ENCODE results near the gene LILRB2. TPM values are rescaled to one million over a fixed set of nuclear protein-coding genes. Genes with fewer than 3 reads are reported as not detected.
"Not testable (repeated sequence)": the region's sequence is repeated elsewhere in the genome, so short reads cannot be mapped to it uniquely, and the experiment has no call there.

LILRB2 gene
- polyA plus RNA-seq, 12 donors: 1.4 to 3.8 (median 1.8) TPM; not detected in 2

DNA sequence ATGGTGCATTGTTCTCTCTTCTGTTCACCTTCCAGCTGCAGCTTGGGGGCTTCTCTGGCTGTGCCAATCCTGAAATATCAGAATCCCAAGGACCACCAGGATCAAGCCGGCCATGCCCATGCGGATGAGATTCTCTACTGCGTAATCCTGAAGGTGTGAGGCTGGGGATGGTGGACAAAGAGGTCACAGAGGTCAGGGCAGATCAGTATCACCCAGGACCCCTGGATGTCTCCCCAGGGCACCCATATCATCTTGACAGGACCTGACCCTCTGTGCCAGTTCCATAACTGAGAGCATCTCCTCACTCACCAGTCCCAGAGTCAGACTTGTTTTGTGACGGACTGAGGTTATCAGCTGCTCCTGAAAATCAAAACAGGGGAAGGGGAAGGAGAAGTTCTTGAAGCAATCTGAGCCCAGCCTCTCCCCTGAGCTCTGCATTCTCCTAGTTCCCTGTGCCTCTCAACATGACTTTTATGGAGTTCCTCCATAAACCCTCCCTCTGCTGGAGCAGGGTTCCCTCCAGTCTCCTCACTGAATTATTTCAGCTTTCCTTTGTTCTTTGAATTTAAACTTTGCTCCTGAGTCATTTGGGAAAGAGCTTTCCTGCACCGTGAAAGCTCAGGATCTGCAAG lies 26.6 kb upstream of the LILRB2 start:
- no peak for DNase-seq

DNA sequence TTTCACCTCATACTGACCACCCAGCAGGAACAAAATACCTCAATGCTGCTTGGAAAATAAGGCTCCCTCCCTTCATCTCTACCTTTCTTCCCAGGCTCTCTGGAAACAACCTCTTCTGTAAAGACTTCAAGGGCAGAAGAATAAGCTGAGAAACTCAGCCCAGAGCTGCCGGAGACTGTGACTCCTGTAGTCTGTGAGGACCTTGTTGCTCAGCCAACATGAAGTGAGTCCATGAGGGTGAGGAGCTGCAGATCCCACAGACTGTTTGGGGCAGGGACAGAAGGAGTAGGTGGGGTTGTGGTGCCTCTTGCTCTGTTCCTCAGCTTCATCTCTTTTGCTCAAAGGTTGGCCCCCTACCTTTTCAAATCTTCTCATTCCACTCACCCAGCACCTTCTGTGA lies 24.2 kb upstream of the LILRB2 start:
- no peak for DNase-seq

DNA sequence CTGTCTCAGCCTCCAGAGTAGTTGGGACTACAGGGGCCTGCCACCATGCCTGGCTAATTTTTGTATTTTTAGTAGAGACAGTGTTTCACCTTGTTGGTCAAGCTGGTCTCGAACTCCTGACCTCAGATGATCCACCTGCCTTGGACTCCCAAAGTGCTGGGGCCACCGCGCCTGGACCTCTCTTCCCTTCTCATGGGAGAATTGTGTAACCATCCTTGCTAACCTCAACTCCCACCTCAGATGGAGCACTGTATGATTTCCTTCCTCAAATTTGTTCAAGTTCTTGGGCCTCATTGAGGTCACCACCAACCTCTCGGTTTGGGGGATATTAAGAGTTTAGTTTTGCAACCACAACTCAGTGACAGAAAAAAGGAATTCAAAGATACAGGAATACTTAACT lies 21.3 kb upstream of the LILRB2 start:
- DNase-seq: no peak

DNA sequence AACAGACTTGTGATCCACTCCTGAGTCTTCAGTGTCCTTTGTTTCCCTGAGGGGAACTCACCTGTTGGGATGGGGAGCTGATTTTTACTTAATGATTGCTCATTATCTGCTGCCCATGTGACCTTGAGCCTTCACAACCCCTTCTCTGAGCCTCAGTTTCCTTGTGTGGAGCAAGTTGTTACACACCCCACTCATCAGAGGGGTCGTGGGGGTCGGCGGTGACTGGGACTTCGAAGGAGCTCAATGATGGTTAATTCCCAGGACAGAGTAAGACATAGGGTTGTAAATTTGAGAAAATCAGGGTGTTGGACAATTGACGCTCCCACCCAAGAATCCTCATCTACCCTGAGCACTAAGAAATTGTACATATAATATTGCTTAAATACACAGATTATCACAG lies 18.6 kb upstream of the LILRB2 start:
- no peak for DNase-seq

DNA sequence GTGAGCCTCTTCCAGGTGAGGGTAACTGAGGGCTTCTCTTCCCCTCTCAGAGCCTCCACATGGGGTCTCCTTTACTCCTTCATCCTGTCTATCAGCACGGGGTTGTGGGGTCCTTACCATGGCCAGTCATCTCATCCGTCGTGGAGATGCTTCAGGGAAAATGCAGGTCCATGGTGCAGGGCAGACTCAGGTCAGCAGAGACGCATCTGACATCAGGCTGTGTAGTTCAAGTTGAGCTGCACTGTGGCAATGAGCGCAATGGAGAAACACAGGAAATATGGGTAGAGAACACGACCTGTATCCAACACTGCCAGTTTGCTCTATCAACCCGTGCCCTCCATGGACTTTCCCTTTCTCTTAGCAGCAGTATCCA lies 18.2 kb upstream of the LILRB2 start:
- no peak for DNase-seq

DNA sequence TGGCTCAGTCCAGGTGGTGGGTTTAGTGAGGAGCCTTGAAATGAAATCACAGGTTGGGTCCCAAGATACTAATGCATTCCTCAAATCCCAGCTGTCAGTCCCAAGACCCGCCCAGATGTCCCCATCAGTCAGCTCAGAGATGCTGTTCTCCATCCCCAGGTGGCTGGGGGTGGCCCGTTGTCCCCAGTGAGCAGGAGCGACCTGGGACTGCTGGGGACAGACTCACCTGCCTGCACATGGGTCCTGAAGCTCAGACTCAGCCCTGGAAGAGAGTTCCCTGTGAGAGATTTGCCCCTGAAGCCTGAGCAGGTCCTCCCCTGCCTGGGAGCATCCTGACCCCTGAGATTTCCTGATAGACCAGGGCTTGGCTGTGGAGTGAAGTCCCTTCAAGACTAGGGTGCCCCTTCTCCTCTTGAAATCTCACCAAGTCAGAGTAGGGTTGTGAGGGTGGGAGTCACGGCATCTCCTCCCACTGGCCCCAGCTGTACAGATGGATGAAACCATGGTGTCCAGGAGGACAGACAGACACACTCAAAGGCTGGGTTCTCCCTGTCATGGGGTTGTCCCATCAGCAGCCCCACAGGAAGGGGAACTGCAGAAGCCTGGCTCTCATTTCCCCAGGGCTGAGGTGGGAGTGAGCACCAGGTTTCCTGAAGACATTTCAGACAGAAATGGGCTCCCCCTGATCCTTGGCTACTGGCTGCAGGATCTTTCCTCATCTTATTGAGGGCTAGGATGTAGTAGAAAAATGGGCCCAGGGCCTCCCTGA lies 17.6 kb upstream of the LILRB2 start:
- no peak for DNase-seq

DNA sequence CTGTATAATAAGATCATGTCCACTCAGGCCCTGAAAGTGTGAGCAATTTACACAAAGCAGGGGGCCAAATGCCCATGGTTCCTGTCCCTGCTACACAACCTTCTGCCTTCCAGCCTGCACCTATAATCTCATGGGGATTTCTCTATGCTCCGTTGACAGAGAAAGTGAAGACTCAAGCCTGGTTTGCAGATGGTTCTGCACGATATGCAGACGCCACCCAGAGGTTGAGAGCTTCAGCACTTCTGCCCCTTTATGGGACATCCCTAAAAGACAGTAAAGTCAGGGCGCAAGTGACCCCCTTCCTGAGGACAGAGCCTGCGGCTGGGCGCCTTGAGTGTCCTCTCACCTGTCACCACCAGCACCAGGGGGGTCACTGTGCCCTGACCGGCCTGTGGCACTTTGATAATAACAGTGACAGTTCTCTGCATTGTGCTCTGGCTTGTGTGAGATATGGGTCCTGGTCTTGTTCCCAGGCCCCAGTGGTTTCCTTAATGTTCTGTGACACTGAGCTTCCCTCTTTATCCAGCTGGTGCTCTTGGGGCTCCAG lies 16.9 kb upstream of the LILRB2 start:
- DNase-seq: no peak

DNA sequence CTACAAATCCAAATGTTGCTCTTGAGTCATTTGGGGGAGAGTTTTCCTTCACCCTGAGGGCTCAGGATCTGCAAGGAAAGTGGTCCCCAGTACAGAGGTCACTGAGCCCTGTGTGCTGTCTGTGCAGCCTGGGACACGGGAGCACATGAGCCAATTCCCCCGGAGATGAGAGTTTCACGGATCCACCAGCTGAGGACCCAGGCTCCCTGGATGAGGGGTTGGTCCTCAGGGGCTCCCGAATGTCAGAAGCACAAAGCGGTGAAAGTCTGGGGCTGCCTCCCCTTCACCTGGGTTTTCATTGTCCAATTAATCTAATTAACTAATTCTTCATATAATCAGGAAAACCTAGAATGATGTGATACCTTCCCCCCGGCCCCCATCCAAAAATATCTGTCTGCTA lies 13.6 kb upstream of the LILRB2 start:
- no peak for DNase-seq

DNA sequence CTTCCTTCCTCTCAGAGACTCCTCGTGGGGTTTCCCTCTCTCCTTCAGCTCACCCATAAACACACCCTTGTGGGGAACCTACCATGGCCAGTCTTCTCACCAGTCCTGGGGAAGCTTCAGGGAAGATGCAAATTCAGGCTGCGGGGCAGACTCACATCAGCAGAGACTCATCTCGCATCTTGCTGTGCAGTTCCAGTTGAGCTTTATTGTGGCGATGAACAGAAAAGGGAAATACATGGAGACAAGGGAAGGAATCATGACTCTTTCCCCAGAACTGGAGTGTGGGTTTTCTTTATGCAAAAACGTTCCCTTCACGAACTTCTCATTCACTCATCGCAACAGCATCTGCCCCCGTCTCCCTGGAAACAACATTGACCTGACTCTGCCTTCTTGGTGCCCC lies 8.2 kb upstream of the LILRB2 start:
- DNase-seq: not testable (repeated sequence)

DNA sequence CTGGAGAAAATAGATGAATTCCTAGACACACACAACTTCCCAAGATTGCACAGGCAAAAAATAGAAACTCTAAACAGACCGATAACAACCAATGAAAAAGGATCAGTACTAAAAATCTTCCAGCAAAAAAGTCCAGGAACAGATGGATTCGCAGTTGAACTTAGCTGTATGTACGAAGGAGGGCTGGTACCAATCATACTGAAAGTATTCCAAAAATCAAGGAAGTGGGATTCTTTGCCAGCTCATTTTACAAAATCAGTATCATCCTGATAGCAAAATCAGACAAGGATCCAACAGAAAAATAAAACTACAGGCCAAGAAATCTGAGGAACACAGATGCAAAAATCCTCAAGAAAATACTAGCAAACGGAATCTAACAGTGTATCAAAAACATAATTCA lies 6.5 kb upstream of the LILRB2 start:
- DNase-seq: no peak

DNA sequence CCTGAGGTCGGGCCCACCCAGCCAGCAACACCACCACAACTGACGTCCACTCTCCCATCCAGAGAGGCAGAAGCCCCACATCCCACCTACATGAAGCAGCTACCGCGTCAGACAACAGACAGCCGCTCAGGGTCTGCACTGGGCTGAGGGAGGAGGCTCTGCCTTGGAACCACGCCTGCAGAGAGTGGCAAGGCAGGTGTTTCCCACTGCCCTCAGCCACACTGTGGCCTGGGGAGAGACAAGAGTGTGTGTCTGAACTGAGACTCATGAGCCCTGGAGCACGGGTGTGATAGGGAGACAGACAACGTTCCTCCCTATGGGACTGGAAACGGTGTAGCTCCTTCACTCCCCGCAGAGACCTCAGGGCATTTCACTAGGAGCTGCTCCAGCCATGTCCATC lies 5.4 kb upstream of the LILRB2 start:
- DNase-seq: not testable (repeated sequence)

DNA sequence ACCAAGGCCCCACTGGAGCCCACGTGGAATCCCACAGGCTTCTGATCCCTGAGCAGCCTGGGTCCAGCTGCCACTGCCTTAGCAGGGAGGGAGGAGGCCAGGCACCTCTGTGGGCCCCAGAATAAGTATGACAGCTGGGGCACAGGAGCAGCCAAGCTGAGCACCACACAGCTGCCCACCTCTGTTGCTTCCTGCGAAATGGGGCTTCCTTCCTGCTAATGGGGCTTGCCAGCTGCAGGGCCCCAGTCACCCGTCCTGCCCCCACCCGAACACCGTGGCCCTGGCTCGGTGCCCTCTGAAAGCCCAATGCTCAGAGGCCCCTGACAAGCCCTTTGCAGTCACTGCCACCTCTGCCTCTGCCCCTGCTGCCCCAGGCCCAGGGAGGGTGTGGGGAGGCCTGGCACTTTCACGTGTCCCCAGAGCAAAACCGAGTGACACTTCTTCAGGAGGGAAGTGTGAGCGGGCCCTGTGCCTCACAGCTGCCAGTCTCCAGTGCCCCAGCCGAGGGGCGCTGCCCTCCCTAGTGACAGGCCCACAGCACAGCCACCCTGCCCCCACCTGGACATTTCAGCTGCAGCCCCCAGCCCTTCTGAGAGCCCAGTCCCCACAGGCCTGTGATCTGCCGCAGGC lies 4.6 kb upstream of the LILRB2 start:
- DNase-seq: not testable (repeated sequence)

DNA sequence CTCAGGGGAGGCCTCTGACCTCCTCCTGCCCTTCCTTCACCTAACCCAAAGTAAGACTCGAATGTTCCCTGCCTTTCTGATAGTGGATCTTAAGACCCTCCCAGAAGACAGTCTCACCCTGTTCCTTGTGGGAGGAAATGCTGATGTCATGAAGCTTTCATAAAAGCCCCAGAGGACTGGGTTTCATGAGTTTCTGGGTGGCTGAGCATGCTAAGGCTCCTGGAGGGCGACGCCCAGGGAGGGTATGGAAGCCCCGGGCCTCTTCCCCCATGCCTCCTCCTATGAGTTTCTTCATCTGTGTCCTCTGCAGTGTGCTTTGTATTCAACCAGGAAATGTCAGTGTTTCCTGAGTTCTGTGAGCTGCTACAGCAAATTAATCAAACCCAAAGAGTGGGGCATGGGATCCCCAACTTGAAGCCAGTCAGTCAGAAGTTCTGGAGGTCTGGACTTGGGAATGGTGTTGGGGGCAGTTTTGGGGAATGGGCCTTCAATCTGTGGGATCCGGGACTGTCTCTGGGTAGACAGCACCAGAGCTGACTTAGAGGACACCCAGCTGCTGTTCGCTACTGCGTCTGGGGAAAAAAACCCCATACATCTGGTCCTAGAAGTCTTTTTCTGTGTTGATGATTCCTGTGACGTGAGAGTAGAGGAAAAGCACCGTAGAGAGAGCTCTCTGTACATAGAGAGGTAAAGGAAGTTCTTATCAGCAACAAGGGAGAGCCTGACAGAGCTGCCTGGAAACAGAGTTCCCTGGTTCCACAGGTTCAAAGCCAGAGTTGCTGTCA lies 2.0 kb upstream of the LILRB2 start:
- no peak for DNase-seq

DNA sequence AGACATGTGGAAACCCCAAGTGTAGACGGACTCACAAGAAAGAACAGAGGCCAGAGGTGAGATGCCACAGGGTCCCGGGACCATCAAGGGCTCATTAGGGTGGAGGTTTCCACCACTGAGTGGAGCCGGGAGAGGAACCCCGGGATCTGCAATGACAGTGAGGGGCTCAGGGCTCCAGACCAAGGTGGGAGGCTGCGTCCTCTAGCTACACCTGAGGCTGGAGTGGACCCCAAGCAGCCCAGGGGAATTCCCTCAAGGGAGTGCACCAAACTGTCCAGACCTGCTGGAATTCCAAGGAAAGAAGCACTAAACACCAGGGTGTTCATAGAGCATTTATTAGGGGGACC lies 792 bp upstream of the LILRB2 start:
- not testable (repeated sequence) for DNase-seq

DNA sequence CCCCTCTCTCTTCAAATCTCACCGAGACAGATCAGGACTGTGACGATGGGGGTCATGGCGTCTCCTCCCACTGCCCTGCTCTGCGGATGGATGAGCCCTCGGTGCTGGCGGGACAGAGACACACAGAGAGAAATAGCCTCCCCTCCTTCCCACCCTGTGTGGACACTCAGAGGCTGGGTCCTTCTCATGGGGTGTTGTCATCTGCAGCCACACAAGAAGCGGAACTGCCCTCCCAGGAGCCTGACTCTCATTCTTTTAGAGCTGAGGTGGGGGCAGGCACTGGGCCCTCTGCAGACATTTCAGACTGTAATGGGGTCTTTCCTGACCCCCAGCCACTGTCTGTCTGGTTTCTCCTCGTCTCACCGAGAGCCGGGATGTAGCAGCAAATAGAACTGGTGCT lies 469 bp downstream of the LILRB2 start:
- not testable (repeated sequence) for DNase-seq

DNA sequence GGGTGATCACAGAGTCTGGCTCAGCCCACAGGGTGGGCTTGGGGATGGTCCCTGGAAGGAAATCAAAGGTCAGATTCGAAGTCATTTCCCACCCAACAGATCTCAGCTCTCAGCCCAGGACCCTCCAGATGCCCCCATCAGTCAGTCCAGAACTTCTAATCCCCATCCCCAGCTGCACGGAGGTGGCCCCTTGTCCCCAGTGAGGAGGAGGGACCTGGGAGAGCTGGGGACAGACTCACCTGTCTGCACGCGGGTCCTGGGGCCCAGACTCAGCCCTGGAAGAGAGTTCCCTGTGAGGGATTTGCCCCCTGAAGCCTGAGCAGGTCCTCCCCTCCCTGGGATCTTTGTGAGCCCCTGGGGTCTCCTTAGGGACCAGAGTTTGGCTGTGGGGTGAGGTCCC lies 885 bp downstream of the LILRB2 start:
- DNase-seq: not testable (repeated sequence)

DNA sequence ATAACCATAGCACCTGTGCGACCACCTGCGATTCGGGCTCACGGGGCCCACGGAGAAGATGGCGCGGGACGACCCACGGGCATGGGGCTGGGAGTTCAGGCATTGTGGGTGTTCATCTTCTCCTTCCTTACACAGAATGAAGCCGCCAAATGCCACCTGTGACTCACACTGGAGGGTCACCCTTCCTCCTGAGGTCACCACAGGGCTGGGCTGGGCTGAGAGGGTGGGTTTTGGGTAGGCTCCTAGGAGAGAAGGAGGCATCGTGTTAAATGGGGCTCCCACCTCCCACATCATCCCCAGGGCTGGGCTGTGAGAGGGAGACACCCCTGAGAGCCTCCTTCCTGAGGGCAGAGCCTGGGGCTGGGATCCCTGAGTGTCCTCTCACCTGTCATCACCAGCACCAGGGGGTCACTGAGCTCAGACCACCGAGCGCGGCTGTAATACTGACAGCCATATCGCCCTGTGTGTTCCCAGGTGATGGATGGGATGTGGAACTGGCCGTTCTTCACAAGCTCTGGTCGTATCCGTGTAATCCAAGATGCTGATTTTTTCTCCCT lies 1.4 kb downstream of the LILRB2 start:
- no peak for DNase-seq

DNA sequence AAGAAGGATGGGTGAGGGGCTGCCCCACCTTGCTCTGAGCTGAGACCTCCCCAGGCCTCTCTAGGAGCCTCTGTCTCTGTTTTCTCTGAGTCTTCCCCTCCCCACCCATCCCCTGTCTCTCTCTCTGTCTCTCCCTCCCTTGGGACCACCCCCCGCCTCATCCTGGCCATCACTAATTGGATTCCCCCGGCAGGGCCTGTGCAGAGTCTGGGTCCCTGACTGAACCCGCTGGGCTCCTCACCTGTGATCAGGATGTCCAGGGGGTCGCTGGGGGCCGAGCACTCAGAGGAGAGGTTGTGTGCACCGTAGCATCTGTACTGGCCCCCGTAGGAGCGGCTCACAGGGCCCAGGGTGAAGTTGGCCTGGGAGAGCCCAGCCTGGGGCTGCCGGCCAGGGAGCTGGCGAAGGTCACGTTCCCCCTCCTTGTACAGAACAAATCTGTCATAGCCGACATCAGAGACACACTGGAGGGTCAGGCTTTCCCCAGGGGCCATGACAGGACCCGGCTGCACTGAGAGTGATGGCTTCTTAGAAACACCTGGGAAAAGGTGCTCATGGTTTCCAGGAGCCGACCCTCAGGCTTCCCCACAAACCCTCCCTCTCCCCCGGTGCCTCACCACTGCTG lies 2.2 kb downstream of the LILRB2 start:
- DNase-seq: not testable (repeated sequence)

DNA sequence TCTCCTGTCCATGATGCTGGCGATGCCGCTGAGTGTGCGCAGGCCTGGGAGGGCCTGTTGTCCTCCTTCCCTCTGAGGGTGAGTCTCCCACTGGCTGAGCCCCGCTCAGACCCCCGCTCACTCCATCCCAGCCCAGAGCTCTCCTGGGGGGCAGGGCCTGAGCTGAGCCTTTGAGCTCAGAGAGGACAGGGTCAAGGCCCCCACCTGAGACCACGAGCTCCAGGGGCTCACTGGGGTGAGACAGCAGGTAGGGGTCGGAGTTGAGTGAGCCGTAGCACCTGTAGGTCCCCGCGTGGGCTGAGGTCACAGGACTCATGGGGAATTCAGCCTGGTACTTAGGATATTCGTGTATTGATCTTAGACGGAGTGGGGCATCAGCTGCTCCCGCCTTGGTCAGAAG lies 2.9 kb downstream of the LILRB2 start:
- not testable (repeated sequence) for DNase-seq

DNA sequence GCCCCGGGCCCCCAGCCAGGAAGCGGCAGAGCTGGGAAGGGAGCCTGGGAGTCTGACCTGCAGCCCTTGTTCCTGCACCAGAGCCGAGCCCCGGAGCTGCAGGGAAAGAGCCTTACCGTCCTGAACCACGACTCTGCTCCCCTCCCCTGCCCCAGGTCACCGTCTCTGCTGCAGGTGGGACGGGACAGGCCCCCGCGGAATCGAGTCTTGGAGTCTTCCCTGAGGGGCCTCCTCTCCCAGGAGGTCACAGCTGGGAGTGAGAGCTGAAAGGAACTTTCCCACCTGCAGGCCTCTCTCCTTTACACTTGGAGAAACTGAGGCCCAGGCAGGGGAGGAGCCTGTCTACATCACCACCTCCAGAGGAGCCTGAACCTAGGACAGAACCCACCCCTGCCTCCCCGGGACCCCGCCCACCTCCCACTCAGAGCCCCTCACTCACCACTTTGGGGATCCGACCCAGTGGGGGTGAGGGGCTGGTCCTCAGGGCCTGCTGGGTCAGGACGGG lies 3.7 kb downstream of the LILRB2 start:
- not testable (repeated sequence) for DNase-seq

DNA sequence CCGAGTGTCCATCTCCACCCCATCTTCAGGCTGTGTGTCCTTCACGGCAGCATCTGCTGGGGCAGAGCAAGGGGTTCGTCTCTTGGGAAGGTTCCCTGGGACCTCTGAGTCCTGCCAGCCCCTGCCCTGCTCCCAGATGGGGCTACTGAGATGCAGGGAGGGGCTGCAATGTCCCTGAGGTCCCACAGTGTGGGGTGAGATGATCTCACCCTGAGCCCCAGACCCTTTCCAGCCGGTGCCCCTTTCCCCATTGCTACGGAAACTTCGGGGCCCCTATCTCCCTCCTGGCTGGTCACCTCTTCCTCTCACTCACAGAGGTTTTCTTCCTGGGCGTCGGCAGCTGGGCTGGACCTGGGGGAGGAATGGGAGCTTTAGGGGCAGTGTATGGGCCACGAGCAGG lies 5.0 kb downstream of the LILRB2 start:
- no peak for DNase-seq

Measured in muscle of arm (tissue), 12 donors.